ENCODE results near the gene DOCK4.

Gene DOCK4

DNA sequence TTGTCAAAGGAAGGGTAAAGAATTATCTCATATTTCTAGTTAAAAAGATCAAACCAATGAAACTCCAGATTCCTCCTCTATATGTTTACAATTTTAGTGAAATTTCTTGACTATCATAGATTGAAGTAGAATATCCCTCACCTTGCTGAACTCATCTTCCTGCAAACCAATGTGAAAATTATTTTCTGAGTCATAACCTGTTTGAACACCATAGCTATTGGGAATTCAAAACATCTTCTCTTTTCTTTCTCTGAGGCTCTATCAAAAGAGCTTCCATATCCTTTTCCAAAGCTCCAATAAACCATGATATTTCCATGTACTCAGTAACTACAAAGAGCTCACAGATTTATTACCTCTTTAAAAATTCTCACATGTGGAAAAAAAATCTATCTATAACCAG lies 134.3 kb downstream of the DOCK4 start:
- Histone ChIP-seq H3K27me3 (ENCODE audit: insufficient read depth, poor library complexity, severe bottlenecking) (no peaks in the 10 kb centered on the region), H3K27ac (replicated peaks) (no peak overlapping the region), H3K4me3 (replicated peaks; ENCODE audit: insufficient read depth, low read length) (no peak overlapping the region)
- TF ChIP-seq, protein P1, sequence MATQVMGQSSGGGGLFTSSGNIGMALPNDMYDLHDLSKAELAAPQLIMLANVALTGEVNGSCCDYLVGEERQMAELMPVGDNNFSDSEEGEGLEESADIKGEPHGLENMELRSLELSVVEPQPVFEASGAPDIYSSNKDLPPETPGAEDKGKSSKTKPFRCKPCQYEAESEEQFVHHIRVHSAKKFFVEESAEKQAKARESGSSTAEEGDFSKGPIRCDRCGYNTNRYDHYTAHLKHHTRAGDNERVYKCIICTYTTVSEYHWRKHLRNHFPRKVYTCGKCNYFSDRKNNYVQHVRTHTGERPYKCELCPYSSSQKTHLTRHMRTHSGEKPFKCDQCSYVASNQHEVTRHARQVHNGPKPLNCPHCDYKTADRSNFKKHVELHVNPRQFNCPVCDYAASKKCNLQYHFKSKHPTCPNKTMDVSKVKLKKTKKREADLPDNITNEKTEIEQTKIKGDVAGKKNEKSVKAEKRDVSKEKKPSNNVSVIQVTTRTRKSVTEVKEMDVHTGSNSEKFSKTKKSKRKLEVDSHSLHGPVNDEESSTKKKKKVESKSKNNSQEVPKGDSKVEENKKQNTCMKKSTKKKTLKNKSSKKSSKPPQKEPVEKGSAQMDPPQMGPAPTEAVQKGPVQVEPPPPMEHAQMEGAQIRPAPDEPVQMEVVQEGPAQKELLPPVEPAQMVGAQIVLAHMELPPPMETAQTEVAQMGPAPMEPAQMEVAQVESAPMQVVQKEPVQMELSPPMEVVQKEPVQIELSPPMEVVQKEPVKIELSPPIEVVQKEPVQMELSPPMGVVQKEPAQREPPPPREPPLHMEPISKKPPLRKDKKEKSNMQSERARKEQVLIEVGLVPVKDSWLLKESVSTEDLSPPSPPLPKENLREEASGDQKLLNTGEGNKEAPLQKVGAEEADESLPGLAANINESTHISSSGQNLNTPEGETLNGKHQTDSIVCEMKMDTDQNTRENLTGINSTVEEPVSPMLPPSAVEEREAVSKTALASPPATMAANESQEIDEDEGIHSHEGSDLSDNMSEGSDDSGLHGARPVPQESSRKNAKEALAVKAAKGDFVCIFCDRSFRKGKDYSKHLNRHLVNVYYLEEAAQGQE (IDR thresholded peaks at IDR 0.05; ENCODE audit: insufficient replicate concordance, low read depth), result no peak
- TF ChIP-seq SPI1 (IDR thresholded peaks at IDR 0.05; ENCODE audit: borderline replicate concordance, low read depth) (no peak), GABPA (IDR thresholded peaks at IDR 0.05; ENCODE audit: low read depth) (no peak), POLR2AphosphoS5 (IDR thresholded peaks at IDR 0.05; ENCODE audit: low read depth) (no peak)
- TF ChIP-seq, protein P2, sequence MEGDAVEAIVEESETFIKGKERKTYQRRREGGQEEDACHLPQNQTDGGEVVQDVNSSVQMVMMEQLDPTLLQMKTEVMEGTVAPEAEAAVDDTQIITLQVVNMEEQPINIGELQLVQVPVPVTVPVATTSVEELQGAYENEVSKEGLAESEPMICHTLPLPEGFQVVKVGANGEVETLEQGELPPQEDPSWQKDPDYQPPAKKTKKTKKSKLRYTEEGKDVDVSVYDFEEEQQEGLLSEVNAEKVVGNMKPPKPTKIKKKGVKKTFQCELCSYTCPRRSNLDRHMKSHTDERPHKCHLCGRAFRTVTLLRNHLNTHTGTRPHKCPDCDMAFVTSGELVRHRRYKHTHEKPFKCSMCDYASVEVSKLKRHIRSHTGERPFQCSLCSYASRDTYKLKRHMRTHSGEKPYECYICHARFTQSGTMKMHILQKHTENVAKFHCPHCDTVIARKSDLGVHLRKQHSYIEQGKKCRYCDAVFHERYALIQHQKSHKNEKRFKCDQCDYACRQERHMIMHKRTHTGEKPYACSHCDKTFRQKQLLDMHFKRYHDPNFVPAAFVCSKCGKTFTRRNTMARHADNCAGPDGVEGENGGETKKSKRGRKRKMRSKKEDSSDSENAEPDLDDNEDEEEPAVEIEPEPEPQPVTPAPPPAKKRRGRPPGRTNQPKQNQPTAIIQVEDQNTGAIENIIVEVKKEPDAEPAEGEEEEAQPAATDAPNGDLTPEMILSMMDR (IDR thresholded peaks at IDR 0.05; ENCODE audit: insufficient read depth, low read length), result no peak
- no peak for DNase-seq (ENCODE audit: low read depth in 1 of 2, low spot score in 1 of 2)

DNA sequence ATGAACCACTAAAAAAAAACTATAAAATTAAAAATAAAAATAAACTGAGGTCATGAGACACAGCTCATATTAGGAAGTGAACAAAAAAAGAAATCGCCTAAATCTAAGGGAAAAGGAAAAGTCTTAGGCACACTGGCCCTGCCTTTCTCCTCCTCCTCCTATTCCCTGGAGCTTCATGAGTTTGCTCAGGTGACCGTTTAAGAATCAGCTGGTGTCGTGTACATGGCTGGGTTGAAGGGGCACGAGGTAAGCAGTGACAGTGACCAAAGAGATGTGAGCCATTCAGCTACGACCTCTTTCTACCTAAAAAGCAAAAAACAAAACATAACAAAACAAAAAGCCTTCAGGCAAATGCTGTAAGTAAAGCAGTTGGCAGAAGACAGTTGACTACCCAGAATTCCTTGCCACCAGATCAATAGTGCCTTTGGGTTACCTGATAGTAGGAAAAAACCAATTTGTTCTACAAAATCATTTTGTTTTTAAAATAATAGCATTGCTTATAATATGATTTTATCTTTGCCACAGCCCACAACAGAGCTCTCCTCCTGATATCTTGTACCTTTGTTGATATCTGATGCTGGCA lies 135.4 kb downstream of the DOCK4 start:
- Histone ChIP-seq H3K4me3 (replicated peaks; ENCODE audit: insufficient read depth, low read length) (no peak overlapping the region), H3K27ac (replicated peaks) (no peak overlapping the region), H3K27me3 (ENCODE audit: insufficient read depth, poor library complexity, severe bottlenecking) (no peaks in the 10 kb centered on the region)
- no peak for DNase-seq (ENCODE audit: low read depth in 1 of 2, low spot score in 1 of 2)
- TF ChIP-seq POLR2AphosphoS5 (IDR thresholded peaks at IDR 0.05; ENCODE audit: low read depth) (no peak), GABPA (IDR thresholded peaks at IDR 0.05; ENCODE audit: low read depth) (no peak), SPI1 (IDR thresholded peaks at IDR 0.05; ENCODE audit: borderline replicate concordance, low read depth) (no peak)
- TF ChIP-seq, protein P1 (IDR thresholded peaks at IDR 0.05; ENCODE audit: insufficient replicate concordance, low read depth), result no peak
- TF ChIP-seq, protein P2 (IDR thresholded peaks at IDR 0.05; ENCODE audit: insufficient read depth, low read length), result no peak

DNA sequence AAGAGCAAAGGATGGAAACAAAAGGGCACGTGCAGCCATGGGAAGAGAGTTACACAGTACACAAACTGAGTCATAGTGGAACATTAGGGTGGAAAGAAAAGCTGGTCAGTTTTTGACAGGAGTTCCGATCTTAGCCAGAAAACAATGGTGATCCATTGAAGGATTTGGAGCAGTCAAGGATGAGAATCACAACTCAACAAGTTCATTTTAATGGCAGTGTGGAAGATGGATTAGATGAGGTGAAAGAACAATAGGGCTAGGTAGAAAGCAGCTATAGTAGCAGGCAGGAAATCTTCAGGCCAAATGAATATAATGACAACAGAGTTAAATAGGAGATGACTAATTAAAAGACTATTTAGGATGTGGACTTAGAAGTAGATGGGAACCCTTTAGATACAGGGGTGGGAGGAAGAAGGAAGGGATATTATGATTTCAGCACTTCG lies 136.3 kb downstream of the DOCK4 start:
- no peak overlapping the region for H3K4me3 ChIP-seq (replicated peaks; ENCODE audit: insufficient read depth, low read length)
- TF ChIP-seq POLR2AphosphoS5 (IDR thresholded peaks at IDR 0.05; ENCODE audit: low read depth), result no peak
- no peak for TF ChIP-seq SPI1 (IDR thresholded peaks at IDR 0.05; ENCODE audit: borderline replicate concordance, low read depth)
- no peak for TF ChIP-seq GABPA (IDR thresholded peaks at IDR 0.05; ENCODE audit: low read depth)
- TF ChIP-seq, protein P2 (IDR thresholded peaks at IDR 0.05; ENCODE audit: insufficient read depth, low read length), result no peak
- TF ChIP-seq, protein P1 (IDR thresholded peaks at IDR 0.05; ENCODE audit: insufficient replicate concordance, low read depth), result no peak
- DNase-seq (ENCODE audit: low read depth in 1 of 2, low spot score in 1 of 2), result no peak
- no peaks in the 10 kb centered on the region for H3K27me3 ChIP-seq (ENCODE audit: insufficient read depth, poor library complexity, severe bottlenecking)
- H3K27ac ChIP-seq (replicated peaks), result no peak overlapping the region
